Myocyte (in vitro differentiated cells): ENCODE data around the gene ZNF410. TPM values are rescaled to one million over a fixed set of nuclear protein-coding genes. Genes with fewer than 3 reads are reported as not detected.

Source experiments
- DNase-seq: peaks from one replicate; pipeline ENCODE4 v3.0.0-alpha.2; 2012; ENCODE audit warnings: low read depth
- total RNA-seq: library from RNA; depleted of rRNA; stranded (reverse); fragments of >200 nt; gene quantifications from 2 replicates; pipeline ENCODE4 v1.2.3, GENCODE V29; 2014

Gene ZNF410
- total RNA-seq, 1 donor from 2014 or later = 52.7 TPM

DNA sequence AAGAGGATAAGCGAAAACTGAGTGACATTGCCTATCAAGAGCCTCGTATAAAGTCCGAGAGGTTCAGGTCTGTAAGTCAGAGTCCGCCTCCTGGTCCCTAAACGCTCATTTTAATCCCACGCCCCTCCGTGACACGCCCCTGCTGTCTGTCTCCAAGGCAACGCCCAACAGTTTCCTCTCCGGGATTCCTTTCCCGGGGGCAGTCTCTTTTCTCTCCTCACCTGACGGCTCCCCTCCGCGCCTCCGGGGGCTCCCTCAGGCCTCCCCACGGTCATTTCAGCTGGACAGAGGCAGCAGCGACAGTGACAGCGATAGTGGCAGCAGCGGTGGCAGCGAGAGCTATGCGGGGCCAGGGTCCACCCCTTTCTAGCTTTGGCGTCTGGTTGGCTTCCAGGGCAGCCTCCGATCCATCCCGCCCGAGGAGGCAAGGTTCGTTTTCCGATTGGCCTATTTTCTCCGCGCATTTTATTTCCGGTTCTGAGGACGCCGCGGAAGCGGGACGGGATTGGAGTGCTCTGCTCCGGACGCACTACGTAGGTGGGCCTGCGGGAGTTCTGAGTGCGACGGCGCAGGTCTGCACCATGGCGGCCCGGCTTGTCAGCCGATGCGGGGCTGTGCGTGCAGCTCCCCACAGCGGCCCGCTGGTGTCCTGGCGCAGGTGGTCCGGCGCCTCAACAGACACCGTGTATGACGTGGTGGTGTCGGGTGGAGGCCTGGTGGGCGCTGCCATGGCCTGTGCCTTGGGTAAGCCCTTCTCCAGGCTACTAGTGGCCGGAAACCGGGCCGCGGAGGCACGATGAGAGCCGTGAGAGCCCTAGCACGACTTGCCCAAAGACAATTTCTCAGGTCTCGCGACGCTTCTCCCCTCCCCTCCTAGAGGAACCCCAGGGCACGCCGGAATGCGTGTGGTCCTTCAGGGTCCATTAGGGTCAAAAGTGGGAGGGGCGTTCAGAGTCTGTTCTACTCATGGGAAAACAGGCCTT, 63.4 kb downstream of the ZNF410 start, which contains the start of the genes COQ6 and FAM161B:
Gene COQ6 (plus strand): TSS at position 551 of the 983 bp plus-strand sequence. CDS start 31 bp downstream, at position 582.
Gene FAM161B (minus strand): TSS at position 343 of the 983 bp plus-strand sequence. CDS start 68 bp downstream, at position 275.
- peak; percentile 99 for DNase-seq

DNA sequence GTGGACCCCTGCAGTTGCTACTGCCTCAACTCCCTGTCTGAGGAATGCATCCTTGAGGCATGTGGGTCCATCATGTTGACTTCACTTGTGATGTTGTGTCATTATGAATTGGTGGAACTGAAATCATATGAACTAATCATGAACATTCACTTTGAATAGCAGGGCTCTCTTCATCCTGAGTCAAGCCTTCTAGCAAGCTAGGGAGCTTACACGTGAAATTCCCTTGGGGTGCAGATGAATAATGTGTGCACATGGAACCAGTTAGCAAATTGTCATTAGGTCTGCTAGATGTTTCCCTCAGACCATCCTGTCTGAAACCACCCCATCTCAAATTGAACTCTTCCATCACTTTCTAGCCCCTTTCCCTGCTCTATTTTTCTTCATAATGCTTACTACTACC, 67.1 kb downstream of the ZNF410 start:
- no peak for DNase-seq

DNA sequence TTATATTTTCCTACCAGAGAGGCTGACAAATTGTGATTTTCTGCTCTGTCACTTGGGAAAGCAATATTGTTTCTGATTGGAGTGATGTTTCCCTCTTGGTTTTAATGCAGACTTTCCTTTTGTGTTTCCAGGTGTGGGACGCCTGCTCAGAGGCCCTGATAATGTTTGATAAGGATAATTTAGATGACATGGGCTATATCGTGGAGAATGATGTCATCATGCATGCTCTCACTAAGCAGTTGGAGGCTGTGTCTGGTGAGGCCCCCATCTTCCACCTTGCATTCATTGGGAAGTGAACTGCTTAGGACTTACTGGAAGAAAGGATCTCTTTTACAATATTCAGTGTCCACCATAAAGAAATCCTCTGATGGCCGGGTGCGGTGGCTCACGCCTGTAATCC, 69.0 kb downstream of the ZNF410 start:
- no peak for DNase-seq

DNA sequence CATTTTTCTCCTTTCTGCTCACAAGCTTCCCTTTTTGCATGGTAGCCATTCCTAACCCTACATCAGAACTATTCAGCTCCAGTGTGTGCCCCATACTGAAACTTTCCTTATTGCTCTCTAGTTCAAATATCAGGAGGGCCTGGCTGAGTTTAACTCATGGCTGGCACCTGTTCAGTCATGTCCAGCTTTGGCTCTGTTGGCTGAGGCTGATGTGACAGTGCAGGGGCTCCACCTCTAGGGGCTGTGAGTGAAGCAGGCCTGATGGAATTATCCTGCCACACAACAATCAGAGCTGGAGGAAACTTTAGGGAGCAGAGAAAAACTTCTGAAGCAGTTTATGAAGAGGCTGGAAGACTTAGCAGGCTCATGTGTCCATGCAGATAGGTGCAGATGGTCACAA, 71.9 kb downstream of the ZNF410 start:
- DNase-seq = peak; percentile 86

DNA sequence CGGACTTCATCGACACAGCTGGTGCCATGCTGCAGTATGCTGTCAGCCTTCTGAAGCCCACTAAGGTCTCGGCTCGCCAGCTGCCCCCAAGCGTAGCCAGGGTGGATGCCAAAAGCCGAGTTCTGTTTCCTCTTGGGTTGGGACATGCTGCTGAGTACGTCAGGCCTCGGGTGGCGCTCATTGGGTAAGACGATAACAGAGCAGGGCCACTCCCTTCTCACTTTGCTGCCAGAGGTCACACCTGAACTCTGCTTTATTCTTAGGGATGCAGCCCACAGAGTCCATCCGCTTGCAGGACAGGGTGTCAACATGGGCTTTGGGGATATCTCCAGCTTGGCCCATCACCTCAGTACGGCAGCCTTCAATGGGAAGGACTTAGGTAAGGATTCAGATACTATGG, 74.5 kb downstream of the ZNF410 start:
- DNase-seq = no peak

DNA sequence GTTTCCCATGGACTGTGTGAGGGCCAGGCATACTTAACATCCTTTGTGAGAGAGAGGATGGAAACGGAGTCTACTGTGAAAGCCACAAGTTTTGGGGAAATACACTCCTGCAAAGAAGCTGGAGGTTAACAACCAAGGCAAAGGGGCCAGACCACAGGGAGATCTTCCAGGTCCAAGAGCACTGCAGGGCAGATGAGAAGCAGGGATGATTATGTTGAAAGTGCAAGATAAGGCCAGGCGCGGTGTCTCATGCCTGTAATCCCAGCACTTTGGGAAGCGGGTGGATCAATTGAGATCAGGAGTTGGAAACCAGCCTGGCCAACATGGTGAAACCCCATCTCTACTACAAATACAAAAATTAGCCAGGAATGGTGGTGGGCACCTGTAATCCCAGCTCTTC, 78.6 kb downstream of the ZNF410 start:
- no peak for DNase-seq

DNA sequence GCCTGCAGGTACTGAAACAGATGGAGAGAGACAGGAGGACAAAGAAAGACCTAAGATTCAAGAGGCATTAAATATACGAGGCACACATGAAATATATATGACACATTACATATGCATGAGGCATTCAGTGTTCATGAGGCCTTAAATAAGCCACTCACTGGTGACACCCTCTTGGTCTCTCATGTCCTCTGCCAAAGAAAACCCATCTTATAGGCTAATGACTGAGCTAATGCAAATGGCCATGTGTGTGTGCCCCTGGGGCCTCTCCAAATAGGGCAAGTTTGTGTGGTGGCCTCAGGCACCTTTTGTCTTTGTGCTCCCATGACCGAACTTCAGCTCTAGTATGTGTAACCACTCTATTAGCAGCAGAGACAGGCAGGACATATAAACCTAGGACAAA, 82.2 kb downstream of the ZNF410 start:
- no peak for DNase-seq

DNA sequence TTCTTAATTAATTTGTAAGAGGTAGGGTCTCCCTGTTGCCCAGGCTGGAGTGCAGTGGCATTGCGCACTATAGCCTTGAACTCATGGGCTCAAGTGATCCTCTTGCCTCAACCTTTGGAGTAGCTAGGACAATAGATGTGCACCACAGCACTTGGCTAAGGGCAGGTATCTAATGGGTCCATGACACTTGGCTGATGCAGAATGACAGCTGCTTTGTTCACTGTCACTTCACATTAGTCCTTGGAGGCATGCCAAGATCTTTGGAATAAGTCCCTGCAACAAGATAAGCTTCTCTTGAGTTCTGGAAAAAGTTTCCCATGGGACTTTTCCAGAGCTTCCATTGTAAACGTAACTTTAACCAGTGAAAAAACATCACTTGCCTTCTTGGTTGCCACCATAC, 86.8 kb downstream of the ZNF410 start:
- peak; percentile 82 for DNase-seq

DNA sequence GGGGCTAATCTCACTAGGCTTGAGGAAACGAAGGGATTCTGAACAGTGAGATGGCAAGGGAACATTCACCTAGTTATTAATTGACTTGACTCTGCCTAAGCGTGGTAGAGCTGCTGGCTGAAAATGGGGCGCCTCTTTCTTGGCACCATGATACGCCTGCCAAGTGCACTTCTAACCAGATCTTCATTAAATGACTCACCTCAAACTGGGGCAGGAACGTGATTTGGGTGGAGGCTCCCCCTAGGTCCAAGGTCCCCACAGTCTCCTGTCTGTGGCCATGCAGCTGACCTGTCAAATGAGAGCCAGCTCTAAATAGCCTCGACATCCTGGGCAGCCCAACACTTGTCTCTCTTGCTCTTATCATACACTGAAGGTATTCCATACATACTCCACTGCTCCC, 89.5 kb downstream of the ZNF410 start:
- DNase-seq = no peak

DNA sequence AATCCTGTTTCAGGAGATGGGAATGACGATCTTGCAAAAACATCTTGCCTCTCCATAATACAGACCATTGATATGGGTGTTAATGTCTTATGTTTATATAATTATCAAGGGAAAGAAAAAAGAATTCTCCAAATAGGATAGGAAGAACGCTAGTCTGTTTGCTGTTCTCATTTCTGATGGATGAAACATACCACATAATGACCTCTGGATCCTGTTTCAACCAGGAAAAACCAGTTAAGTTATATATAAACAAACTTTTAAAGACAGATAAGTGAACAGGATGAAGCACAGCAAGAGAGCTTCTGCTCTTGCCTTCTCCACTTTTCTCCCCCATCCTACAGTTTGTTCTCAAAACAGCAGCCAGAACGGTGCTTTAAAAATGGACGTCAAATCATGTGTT, 91.2 kb downstream of the ZNF410 start:
- DNase-seq = no peak

Other genes starting within 250 kb of the ZNF410 start
- 16.1 and 23.0 TPM in 2 replicates for gene DNAL1, start 241.9 kb upstream of the ZNF410 start, total RNA-seq
- 26.4 and 29.0 TPM in 2 replicates for gene PNMA1, start 172.5 kb upstream of the ZNF410 start, total RNA-seq
- gene PTGR2, start 35.0 kb upstream of the ZNF410 start, total RNA-seq = 22.9 and 23.5 TPM in 2 replicates
- gene FAM161B, start 63.2 kb downstream of the ZNF410 start, total RNA-seq = 4.4 and 5.5 TPM in 2 replicates
- gene COQ6, start 63.4 kb downstream of the ZNF410 start, total RNA-seq = 42.9 and 50.3 TPM in 2 replicates
- 7.4 and 8.4 TPM in 2 replicates for gene ENTPD5, start 132.4 kb downstream of the ZNF410 start, total RNA-seq
- gene BBOF1, start 132.5 kb downstream of the ZNF410 start, total RNA-seq = 6.4 and 7.8 TPM in 2 replicates
- gene ALDH6A1, start 197.6 kb downstream of the ZNF410 start, total RNA-seq = 14.9 and 16.8 TPM in 2 replicates
- gene LIN52, start 198.1 kb downstream of the ZNF410 start, total RNA-seq = 6.5 and 7.5 TPM in 2 replicates